ENCODE results near the gene NOL4L.

Gene NOL4L

GRCh38 chr20:32522776-32523612, 62.1 kb downstream of the NOL4L start:
- no peak for DNase-seq

GRCh38 chr20:32522526-32522775, 62.7 kb downstream of the NOL4L start:
- no peak for DNase-seq

DNA sequence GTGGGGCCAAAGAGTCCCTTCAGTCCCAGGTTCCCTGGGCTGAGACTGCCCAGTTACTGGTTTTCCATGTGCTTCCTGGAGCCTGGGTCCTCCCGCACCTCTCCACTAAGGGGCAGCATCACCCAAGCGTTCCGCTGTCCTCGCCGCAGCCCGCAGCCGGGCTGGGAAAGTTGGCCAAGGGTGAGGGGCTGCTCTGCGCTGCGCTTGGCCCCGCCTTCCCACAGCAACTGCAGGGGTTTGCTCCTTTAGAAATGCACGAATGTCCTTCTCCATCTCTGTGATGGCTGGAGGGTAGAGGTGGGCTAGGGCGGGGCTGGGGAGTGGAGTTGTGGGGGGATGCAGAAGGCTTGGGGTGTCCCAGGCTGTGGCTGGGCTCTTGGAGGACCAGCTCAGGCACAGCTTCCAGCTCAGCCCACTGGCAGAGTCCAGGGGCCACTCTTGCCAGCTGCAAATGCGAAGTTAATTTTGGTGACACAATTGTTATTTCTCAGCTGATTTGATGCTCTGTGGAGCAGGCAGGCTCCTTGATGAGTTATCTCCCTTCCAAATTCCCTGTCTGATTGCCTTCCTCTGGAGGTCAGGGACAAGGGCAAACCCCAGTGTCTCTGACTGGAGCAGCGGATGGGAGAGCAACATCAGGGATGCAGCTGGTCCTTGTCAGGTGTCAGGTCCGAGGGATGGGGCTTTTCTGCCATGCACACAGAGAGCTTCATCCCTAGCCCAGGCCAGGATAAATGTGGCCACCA, 63.2 kb downstream of the NOL4L start:
- no peak for DNase-seq

- no peak for DNase-seq
Observed at GRCh38 chr20:32520927-32521203, 64.3 kb downstream of the NOL4L start.

GRCh38 chr20:32519381-32519730, 65.8 kb downstream of the NOL4L start:
- no peak for DNase-seq

DNA sequence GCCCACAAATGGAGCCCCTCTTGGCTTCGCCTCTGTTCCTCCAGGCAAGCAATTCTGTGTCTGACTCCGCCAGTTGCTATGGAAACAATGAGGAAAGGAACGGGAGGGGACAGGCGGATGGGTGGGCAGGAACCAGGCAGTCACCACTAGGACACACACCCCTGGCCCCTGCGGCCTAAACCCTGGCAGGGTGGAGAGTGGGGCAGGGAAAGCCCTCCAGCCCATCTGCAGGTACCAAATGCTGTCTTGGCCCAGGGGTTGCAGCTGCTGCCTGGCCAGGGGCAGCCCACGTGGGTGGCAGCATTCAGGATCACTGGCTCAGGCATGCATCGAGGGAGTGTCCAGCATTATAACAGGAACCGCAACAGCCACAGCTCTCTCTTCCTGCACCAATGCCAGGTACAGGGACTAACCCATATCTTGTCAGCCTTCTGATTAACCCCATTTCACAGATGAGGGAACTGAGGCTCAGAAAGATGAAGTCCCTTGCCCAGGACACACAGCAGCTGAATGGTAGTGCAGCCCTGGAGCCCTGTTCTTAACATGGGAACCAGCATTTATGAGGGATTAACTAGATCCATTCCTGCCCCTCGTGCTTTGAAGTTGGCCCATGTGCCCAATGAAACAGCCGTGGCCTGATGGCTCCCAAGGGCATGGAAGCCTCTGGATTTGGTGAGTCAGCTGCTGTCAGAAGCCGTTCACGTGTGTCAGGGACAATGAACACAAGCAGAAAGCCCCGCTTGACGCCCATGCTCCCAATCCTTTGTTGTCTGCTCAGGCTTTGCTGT, 66.3 kb downstream of the NOL4L start:
- DNase-seq = no peak

DNA sequence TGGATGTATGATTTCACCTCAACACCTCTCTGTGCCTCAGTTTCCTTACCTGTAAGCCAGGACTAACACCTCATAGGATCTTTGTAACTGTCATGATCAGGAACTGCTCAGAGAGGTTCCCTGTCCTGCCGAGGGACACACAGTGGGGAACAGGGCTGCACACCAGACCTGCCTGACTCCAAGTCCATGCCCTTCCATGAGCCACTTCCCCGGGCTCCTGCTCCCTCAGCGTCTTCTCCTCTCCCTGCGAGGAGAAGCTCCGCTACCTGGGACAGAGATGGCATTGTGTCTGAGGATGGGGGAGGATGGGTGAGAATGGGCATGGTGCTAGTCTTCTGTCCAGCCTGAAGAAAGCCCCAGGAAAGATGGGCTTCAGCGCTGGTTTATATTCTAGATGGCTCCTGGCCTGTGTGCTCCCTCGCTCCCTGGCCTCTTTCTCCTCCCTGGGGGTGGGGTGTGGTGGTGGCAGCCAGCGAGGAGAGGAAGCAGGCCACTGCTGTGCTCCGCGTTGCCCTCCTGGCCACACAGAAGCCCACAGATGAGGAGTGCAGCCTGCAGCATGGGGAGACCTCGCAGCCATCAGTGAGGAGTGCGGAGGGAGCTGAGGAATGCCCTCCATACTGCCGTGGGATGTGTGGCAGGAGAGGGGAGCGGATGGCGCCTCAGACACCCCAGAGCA, 67.1 kb downstream of the NOL4L start:
- no peak for DNase-seq

- DNase-seq = no peak
Observed at GRCh38 chr20:32517518-32517873, 67.6 kb downstream of the NOL4L start.

DNA sequence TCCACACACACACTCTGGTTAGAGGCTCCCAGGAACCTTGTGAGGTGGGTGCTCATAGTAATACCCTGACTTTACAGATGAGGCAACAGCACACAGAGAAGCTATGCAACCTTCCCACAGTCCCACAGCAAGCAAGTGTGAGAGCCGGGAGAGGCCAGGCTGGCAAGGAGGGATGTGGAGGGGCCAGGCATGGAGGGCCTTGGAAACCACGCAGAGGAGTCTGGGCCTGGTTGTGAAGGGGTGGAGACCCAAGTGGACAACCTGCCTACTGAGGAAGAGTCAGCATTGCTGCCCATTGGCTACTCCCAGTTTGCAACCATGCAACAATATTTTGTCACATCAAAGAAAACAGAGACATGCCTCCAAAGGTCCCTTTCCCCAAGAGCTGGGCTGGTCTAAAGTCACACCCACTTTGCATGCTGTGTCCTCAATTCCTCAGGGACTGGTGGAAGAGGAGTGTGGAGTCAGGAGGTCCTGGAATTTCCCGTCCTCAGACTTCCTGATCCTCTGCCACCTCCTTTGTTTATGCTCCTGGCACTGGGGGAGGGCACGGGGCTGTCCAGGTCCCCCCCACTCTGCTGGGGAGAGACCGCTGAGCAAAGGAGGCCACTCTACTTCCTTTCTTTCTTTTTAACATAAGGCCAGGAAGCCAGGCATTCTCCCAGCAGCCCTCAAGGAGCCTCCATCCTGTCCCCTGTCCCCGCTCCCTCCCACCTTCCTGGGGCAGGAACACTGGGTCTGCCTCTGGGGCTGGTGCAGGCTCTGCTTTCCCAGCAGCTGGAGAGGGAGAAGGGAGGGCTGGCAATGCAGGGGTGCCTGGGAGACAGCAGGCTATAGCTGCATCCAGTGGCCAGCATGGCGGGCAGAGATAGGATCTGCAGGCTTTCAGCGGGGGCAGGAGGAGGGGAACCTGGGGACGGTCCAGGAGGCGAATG, 68.3 kb downstream of the NOL4L start:
- DNase-seq = no peak

- DNase-seq = no peak
Observed at GRCh38 chr20:32515631-32516101, 69.5 kb downstream of the NOL4L start.

DNA sequence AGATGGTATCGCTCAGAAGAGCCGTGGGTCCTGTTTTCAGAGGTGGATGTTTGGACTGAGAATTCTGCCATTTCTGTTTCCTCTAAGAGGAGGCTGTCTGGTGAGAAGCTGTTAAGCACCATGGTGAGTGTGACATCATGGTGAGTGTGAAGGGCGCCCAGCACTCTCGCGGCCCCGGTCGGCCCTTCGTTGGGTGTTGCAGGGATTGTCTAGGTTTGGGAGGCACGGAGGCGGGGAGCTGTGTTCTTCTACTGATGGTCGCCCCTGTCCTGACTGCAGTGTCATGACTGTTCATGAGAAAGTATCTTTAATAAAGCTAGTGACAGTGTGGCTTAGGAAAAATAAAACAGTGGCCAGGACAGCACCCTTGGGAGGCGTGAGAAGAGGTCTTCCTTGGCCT, 70.4 kb downstream of the NOL4L start:
- DNase-seq = no peak

DNA sequence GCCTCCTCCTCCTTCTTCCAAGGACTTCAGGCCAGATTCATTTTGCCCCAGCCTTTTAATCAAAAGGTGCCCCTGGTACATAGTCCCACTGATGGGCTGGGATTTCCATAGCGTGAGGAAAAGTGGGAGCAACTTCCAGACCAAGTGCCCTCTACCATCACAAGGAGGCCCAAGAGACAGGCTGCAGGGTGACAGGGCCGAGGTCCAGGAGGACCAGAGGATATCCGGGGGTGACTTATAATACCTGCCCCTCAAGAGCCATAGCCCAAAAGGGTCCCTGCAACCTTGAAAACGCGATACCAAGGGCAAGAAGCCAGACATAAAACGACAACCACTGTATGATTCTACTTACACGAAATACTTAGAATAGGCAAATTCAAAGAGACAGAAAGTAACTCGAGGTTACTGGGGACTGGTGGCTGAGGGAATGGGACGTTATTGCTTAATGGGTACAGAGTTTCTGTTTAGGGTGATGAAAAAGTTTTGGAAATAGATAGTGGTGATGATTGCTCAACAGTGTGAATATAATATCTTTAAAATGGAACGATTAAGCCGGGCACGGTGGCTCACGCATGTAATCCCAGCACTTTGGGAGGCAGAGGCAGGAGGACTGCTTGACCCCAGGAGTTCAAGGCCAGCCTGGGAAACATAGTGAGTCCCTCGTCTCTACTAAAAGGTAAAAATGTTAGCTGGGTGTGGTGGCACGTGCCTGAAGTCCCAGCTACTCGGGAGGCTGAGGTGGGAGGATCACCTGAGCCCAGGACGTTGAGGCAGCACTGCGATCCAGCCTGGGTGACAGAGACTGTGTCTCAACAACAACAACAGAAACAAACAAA, 71.9 kb downstream of the NOL4L start:
- no peak for DNase-seq

DNA sequence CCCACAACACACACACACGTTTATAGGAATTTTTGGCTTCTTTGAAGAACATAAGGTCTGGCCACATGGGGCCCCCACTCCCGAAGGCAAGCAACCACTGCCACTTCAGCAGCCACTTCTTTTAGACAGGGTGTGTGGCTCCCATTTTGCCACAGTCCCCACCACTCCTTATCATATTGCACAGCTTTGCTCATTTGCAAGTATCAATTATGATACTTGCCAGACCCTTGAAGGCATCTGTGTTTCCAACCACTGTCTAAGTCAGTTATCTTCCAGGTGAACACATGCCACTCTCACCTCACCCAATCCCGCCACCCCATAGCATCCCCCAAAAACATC, 73.1 kb downstream of the NOL4L start:
- no peak for DNase-seq

- no peak for DNase-seq
Observed at GRCh38 chr20:32511358-32512046, 73.6 kb downstream of the NOL4L start.

DNA sequence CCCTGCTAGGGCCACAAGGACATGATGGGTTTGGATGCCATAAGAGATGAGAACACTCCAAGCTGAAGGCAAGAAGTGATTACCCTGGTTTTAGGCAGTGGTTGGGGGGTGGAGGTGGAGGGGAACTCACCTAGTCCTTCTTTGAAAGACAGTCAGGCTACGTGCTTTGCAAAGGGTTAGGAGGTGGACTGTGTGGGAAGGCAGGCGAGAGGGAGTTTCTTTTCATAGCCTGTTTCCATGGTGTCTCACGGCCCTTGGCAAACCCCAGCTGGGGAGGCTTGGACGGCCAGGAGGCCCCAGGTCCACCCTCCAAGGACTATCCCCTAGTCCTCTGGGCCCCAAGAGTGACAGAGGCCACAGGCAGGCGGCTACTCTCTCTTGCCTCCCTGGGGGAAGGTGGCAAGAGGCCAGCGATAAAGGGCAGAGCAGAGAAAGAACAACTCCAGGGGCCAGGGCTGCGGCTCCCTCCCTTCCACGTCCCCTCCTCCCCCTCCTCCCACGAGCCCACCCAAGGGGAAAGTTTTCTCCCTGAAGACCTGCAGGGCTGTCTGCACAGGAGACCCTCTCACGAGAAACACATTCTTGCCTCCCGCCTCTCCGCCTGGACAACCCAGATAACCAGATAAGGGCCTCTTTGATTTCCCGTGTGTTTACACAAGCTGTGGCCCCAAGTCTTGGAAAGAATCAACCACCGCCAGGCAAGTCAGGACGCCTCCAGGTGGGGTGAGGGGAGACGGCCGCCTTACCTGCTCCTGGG, 74.4 kb downstream of the NOL4L start:
- no peak for DNase-seq

GRCh38 chr20:32510120-32510600, 75.0 kb downstream of the NOL4L start:
- no peak for DNase-seq

- DNase-seq = no peak
Observed at GRCh38 chr20:32509639-32510066, 75.5 kb downstream of the NOL4L start.

GRCh38 chr20:32508775-32509119, 76.4 kb downstream of the NOL4L start:
- DNase-seq = no peak

GRCh38 chr20:32507998-32508774, 76.9 kb downstream of the NOL4L start:
- DNase-seq = no peak

Measured in amniotic stem cell (primary cell).